Measurements from ENCODE around the gene AUTS2. TPM values are rescaled to one million over a fixed set of nuclear protein-coding genes. Genes with fewer than 3 reads are reported as not detected.
"Not testable (repeated sequence)": the region's sequence is repeated elsewhere in the genome, so short reads cannot be mapped to it uniquely, and the experiment has no call there.

Gene AUTS2
- polyA plus RNA-seq, 5 donors = 85.0 to 114 (median 97.6) TPM

DNA sequence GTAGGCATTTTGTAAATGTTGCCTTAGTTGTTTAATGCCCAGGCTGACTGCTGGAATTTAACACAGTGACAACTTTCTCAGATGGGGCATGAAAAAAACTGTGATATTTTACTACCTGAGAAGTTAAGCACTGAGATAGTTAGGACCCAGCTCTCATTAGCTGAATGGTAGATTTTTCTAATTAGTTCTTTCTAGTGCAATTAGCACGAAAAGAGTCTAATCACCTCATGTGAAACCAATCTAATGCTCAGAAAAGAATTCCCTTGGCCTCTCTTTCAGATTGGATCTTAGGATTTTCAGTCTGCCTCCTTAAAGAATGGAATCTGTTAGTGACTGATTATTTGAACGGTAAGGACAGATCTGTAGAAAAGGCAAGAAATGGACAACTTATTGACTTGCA, 743.2 kb downstream of the AUTS2 start:
- no peak for DNase-seq

DNA sequence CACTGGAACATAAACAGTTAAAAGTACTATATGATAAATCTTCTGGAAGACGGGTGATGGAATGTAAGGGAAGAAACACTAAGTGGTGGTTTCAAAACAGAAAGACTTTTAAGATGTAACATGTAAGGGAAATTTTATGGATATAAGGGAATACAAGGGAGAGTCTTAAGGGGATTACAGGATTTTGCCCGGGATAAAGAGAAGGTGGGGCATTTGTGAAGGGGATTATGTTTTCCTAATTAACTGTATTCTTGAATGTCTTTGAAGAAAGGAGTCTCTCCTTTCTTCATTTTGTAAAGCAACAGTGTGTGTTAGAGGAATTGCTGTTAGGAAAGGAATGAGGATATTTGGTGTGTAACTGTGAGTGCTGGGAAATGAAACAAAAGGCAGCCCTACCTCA, 745.2 kb downstream of the AUTS2 start:
- no peak for DNase-seq

DNA sequence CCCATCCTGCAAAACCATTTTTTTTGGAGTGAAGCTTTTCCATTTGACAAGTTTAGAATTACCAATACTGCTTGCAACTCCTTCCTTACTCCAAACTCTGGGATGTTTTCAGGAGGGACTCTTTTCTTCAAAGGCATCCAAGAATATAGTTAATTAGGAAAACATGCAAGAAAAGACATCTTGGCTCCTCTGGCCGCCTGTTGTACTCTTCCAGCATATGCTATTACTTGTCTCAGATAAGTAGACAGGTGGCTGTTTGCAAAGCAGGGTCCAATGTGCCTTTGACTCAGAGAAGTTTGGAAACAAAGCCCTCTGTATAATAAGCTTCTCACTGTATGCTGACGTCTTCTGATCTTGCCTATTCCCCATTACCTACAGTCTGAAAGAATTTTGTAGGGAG, 746.5 kb downstream of the AUTS2 start:
- DNase-seq = no peak

DNA sequence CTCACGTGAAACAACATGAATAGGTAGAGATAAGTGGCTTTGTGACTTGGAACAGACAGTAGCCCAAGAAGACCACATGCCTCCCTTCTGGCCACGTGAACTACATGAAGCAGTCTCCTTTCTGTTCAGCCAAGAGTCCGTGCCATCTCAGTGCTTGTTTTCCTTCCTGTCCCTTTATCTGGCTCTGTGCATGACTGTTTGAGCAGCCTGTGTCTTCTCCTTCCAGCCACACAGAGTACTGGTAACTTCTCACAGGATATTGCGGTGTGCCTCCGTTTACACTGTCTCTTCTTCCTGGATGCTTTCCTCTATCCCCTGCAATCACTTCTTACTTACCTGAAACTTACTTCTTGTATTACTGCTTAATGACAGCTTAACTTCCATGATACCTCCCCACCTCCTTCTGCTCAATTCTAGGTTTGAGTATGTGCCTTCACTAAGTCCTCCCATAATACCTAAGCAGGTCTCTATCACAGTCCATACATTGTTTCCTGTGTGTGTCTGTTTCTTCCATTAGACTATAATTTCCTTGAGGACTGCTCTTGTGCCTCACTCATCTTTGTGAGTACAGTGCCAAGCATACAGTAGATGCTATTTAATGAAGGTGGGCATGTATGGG, 748.7 kb downstream of the AUTS2 start:
- DNase-seq = no peak

DNA sequence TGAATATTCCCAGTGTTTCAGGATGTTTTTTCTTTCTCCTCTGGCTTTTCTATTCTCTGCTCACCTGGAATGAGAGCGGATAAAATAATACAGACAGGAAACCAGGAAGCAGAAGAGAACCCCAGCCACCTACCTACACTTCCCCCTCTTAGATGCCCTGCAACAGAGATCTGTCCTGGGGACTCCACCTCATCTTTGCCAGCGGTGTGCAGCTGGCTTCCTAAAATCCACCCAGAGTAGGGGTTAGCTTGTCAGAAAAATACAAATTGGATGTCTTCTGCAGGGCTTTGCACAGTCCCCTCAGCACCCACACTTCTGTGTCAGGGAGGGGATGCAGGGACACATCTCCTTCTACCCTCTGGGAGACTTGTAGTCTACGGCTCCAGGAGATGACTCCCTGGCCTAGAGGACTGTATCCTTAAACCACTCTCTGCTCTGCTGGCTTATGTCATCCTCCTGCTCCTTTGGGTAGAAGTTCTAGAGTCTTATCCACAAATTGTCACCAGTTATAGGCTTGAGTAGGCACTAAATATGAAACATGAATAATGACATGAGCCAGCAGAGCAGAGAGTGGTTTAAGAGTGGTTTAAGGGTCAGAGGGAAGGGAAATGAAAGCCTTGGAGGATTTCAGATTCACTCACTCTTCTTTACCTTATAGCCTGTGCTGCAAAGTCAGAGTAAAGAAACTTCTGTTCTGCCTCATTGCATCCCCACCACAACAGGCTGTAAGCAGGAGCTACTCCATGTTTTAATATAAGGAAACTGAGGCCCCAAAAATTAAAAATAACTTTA, 749.4 kb downstream of the AUTS2 start:
- no peak for DNase-seq

DNA sequence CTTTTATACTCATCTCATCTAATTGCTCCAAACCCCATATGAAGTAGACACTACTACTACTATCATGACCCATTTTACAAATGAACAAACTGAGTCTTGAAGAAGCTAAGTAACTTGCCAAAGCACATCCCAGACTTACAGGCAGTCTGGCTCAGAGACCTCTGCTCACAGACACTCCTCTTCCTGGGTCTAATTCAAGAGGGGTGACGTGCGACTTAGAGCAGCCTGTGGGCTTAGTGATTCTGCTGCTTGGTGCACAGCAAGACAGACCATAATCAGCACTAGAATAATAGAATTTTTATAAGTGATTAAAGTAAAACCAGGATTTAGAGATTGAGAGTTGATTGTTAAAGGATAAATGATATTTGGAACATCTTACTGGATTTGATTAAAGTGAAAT, 750.8 kb downstream of the AUTS2 start:
- DNase-seq = no peak

DNA sequence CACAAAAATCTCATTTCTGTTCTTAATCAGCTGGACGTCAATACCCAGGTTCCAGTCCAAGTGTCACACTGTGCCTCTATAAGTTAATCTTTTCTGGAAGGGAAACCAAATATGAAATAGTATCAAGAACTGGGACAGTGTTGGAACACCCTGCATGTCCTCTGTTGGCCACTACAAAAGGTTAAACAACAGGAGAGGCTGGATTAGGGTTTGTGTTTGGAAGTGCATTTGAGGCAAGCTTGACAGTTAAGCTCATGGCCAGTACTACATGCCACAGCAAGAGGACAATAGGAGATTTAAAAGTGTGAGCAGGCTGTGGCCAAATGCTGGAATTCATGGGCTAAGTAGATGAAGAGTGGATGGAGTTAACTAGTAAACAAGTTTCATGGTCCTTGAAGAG, 751.5 kb downstream of the AUTS2 start:
- no peak for DNase-seq

DNA sequence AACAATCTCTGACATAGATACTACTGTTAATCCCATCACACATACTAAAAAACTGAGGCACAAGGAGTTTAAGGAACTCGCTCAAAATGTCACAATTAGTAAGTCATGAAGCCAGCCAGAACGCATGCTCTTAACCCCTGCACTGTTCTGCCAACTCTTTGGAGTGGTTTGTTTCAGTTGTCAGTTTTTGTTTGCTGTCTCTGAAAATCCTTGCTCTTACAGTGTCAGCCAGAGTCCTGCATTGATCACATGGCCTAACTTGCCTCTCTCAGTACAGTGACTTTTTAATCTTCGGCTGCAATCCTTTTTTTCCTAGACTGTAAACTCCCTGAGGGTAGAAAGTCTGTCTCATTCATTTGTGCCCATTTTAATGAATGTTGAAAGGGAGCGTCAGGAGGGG, 753.8 kb downstream of the AUTS2 start:
- no peak for DNase-seq

DNA sequence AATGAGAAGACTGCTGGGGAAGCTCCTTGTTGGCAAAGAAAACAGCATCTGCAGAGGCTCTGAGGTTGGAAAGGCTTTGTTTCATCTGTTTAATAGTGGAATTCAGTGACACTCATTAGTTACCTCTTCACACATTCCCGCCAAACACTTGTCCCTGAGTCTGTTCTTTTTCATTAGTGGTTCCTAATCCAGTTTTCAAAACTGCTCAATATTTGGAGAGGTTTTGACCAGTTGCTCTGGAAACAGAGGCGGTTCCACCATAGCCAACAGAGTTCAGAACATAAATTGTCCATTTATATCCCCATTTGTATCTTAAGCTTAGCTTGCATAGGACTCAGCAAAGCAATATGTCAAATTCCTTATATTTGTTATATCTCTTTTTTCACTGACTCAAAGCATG, 754.6 kb downstream of the AUTS2 start:
- no peak for DNase-seq

DNA sequence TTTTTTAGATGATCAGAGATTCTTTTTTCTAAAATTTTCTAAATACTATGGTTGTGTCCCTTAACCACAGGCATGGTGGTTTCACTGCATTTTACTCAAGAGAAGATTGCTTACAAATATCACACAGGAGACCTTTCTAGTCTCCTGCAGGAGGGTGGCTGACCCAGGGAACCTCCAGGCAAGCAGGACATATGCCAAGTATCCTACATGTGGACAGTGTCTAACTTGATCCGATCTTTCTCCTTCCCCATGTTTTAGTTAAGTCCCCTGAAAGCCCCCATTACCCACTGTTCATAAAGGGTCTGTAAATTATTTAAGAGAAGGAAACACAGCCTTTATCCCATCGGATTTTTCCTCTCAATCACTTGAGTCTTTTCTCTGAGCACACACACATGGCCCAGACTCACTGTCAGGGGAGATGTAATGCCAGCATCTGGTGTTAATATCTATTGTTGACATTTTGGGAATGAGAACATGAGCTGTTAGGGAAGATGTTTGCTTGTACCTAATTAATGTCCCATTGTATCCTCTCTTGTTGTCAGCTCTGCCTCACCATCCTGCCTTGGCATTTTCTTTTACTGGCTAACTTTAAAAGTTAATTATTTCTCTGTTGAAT, 755.2 kb downstream of the AUTS2 start:
- no peak for DNase-seq

DNA sequence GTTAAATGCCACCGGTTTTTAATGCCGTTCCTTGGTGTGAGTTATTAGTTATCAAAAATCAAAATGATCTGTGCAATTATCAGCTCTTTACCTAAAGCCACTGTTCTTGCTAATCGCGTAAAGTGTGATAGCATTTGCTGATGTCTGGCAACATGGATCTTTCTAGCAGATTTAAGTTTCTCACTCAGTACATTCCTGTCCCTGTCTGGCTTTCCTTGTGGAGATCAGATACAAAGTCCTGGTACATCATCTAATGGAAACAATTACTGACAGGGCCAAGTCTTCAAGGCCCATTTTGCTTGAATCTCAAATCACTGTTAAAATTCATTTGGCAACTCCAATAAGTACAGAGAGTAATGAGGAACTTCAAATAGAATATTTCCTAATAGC, 755.7 kb downstream of the AUTS2 start:
- DNase-seq = peak in 1 of 2 donors; percentile 7

DNA sequence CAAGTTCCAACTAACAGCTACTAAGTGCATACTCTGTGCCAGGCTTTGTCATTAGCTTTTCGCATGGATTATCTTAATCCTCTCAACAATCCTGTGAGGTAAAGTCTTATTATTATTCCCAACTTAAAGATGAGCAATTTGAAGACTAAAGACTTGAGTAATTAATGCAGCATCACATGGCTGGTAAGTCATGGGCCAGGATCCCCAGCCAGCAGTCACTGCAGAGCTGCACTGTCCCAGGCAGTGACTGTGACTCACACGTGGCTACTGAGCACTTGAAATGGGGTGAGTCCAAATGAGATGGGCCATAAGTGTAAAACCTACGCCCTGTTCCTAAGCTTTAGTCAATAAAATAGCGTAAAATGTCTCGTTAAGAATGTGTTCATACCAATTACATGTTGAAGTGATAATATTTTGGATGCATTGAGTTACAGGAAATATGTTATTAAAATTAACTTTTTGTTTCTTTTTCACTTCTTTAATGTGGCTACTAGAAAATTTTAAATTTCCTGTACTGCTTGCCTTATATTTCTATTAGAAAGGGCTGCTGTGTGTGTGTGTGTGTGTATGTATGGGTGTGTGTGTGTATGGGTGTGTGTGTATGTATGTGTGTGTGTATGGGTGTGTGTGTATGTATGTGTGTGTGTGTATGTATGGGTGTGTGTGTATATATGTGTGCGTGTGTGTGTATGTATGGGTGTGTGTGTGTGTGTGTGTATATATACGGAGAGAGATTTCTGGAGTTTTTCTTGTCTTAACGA, 756.3 kb downstream of the AUTS2 start:
- DNase-seq = no peak

DNA sequence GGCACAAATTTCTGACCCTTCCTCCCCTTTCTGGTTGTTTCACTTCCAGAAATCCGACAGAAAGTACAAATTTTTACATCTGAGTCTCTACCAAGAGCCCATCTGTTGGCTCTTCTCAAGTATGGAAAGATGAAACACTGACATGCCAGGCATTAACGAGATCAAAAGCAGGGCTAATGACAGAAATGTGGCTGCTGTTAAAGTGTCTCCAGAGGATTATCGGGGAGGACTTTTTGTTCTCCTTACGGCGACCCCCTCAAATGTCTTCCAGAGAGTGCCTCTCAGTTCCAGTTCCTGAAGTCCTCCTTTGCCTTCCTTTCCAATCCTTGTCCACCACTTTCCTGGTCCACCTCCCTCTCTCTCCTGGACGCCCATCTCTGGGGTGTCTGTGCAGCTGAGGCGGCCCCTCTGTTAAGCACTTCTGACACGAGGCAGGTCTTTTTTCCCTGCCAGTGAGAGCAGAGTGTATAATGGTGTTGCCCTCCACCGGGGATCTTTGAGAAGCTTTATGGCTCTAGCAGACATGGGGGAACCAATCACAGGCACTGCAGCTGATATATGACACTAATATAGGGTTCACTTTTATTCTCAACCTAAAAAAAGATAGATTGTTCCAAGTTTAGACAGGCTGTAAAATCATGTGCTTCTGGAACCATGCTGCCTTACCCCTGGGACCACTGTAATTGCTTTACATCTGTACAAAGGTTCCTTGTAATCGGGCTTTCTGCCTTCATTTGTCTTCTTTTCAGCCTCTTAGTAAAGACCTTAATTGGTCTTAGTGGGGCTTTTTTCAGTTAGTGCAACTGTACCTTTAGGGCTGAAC, 757.1 kb downstream of the AUTS2 start:
- no peak for DNase-seq

DNA sequence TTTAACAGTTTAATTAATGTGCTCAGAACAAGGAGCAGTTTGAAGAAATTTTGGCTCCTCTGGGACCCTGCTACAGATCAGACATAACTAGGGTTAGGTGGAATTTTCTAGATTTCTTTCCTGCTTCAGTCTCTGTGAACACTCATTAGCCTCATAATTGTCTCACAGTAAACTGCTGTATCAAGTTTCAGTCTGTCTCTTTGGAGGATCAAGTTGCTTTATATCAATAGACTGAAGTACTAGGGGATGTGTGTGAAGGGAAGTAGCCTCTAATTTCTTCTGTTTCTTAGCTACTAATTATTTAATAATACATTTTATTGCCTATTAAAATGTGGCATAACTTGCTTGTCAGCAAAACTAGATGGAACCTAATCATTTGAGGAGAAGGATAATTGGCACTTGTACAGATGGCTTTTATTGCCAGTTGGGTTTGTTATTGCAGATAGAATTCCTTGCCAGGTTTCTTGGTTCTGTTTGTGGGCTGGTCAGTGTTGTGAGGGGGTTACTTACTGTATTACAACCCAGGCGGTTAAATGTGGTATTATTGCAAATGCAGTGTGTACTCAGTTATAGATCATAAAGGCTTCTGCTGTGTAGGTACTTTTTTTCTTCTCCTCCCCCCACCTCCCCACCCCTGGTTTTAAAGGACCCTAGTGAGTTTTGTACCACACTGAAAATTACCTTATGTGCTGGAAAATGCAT, 758.0 kb downstream of the AUTS2 start:
- DNase-seq = no peak

DNA sequence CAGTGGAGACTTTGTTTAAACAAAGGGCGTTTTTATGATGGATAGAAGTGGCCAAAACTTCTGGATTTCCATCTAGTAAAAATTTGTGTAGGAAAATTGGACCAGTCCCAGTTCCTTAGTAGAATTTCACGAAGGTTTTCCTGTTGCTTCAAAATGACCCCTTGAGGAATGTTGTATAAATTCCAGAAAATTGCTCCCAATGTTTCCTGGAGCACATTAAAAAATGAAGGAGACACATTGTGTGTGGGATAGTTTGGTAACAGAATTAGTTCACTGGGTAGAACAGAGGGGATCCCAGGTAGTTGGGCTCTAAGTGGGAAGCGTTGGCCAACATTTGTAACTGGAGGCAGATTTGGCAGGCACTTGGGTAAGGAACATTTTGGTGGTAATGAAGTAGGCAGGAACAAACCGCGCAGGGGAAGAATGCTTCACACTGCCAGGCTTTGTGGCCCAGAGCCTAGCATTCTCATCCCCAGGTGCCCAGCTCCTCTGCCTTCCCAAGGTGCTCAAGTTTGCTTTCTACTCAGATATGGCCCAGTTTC, 758.6 kb downstream of the AUTS2 start:
- DNase-seq = no peak

DNA sequence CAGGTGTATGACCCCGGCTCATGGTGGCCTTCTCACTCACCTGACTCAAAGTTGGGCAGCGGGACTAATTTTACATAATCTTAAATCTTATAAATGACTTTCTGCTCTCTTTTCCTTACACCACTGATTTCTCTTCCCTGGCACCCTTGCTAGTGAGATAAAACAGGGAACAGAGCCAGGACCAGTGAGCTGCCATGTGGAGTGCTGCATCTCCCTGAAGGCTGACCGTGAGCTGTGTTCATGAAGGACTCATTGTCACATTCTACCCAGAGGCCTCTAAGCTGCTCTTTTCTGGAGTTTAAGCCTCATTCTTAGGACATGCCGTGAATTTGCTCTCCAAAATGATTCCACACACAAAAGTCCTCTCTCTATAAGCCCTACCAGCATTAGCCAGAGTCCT, 762.3 kb downstream of the AUTS2 start:
- DNase-seq = no peak

DNA sequence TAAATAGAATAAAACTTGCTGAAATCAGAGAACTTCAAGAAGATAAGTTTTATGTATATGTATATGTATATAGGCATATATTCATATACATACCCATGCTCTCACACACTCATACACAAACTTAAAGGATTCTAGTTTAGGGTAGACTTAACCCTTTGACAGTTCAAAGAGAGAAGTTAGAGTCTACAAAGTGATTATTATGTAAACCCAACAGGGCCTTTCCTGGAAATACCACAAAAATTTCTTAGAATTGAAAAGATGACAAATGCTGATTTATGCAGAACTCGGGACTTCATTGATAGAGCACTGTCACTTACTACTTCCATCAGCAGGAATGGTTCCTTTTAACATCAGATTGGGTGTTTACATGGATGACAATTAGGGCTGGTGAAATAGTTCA, 763.5 kb downstream of the AUTS2 start:
- no peak for DNase-seq

DNA sequence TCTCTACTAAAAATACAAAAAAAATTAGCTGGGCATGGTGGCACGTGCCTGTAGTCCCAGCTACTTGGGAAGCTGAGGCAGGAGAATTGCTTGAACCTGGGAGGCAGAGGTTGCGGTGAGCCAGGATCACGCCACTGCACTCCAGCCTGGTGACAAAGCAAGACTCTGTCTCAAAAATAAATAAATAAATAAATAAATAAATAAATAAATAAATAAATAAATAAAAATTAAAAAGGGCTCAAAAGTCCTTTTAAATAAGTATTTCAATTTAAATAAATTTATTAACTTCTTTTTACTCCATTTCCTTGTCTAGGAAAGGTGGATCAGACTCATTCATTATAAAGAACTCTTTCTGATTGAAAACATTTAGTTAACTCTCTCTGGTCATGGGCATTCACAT, 766.1 kb downstream of the AUTS2 start:
- not testable (repeated sequence) for DNase-seq

DNA sequence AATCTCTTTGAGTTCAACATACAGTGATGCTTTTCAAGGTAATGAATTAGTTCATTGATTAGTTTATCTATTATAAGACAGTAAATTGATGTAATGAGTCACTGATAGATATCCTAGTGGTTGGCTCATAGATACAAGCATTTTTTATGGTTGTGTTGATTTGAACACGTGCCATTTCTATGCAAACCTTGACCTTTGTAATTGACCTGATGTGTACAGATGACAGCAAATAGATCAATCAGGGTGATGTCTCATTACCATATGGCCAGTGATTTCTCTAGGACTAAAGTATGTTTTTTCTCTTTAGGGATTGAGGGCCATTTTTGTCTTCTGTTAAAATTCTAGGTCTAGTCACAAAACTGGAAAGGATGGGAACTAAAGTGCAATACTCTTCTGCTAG, 773.4 kb downstream of the AUTS2 start:
- DNase-seq = no peak

DNA sequence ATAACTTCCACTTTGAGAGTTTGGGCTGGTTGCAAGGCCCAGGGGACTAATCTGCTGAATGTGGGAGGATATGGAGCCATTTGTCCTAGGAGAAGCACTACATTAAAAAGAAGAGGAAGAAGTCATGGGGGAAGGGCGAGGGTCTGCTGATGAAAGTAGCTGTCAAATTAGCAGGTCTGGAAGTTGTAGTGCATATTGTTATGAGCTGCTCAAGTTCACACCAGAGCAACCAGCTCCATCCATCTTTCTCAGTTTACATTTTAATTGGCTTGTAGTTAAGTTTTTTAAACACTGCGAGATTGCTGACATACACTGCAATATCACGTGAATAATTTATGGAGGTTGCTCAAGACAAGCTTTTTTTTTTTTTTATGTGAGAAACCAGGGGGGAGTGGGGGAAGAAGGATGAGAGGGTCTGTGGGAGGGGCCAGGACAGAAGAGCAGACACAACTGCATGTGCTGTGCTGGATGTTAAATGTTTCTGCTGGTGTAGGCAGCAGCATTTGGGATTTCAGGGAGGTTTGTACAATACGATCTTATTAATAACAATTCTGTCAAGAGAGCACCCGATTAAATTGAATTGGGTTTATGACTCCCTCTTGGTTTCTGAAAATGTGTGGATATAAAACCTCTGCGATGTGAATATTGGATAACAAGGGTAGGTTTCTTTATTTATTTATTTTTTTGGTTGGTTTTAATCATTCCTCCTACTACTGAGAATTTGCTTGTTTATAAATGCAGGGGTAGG, 774.7 kb downstream of the AUTS2 start:
- no peak for DNase-seq
